ENCODE data around the gene PARP16.

The PARP16 gene

DNA sequence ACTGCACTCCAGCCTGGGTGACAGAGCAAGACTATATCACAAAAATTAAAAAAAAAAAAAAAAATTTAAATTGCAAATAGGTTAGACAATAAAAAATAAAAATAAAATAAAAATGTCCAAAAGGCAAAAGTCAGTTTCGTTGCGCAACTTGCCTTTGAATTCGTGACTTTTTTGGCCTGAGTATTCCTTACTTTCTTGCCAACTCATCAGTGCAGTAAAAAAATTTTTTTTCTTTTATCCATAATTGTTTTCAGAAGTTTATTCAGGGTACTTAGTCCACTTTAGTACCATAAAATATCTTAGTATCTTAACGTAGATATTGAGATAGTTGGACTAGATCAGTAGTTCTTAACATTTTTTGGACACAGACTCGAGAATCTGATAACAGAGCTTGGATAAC, 53.0 kb downstream of the PARP16 start:
- no peak for TF ChIP-seq TAF1 (IDR thresholded peaks at IDR 0.05; ENCODE audit: borderline replicate concordance, insufficient read depth, low read length)
- TF ChIP-seq, protein P1, sequence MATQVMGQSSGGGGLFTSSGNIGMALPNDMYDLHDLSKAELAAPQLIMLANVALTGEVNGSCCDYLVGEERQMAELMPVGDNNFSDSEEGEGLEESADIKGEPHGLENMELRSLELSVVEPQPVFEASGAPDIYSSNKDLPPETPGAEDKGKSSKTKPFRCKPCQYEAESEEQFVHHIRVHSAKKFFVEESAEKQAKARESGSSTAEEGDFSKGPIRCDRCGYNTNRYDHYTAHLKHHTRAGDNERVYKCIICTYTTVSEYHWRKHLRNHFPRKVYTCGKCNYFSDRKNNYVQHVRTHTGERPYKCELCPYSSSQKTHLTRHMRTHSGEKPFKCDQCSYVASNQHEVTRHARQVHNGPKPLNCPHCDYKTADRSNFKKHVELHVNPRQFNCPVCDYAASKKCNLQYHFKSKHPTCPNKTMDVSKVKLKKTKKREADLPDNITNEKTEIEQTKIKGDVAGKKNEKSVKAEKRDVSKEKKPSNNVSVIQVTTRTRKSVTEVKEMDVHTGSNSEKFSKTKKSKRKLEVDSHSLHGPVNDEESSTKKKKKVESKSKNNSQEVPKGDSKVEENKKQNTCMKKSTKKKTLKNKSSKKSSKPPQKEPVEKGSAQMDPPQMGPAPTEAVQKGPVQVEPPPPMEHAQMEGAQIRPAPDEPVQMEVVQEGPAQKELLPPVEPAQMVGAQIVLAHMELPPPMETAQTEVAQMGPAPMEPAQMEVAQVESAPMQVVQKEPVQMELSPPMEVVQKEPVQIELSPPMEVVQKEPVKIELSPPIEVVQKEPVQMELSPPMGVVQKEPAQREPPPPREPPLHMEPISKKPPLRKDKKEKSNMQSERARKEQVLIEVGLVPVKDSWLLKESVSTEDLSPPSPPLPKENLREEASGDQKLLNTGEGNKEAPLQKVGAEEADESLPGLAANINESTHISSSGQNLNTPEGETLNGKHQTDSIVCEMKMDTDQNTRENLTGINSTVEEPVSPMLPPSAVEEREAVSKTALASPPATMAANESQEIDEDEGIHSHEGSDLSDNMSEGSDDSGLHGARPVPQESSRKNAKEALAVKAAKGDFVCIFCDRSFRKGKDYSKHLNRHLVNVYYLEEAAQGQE (IDR thresholded peaks at IDR 0.05; ENCODE audit: insufficient read depth in 1 of 2, low read depth in 2 of 2, low read length in 2 of 2), result no peak
- no peak for TF ChIP-seq POLR2AphosphoS5 (IDR thresholded peaks at IDR 0.05; ENCODE audit: low read depth, low read length)
- no peak for TF ChIP-seq SIN3A (IDR thresholded peaks at IDR 0.05; ENCODE audit: borderline replicate concordance, insufficient read depth, low read length)
- no peak for TF ChIP-seq FOXP2 (optimal IDR thresholded peaks at IDR 0.05; ENCODE audit: borderline replicate concordance, extremely low read depth, extremely low read length, insufficient read depth)

GRCh38 chr15:65232520-65232919, 54.2 kb downstream of the PARP16 start:
- TF ChIP-seq, protein P1 (IDR thresholded peaks at IDR 0.05; ENCODE audit: insufficient read depth in 1 of 2, low read depth in 2 of 2, low read length in 2 of 2), result no peak
- no peak for TF ChIP-seq TAF1 (IDR thresholded peaks at IDR 0.05; ENCODE audit: borderline replicate concordance, insufficient read depth, low read length)
- no peak for TF ChIP-seq SIN3A (IDR thresholded peaks at IDR 0.05; ENCODE audit: borderline replicate concordance, insufficient read depth, low read length)
- no peak for TF ChIP-seq FOXP2 (optimal IDR thresholded peaks at IDR 0.05; ENCODE audit: borderline replicate concordance, extremely low read depth, extremely low read length, insufficient read depth)
- TF ChIP-seq POLR2AphosphoS5 (IDR thresholded peaks at IDR 0.05; ENCODE audit: low read depth, low read length), result no peak

GRCh38 chr15:65231306-65231705, 55.4 kb downstream of the PARP16 start:
- TF ChIP-seq, protein P1 (IDR thresholded peaks at IDR 0.05; ENCODE audit: insufficient read depth in 1 of 2, low read depth in 2 of 2, low read length in 2 of 2), result no peak
- TF ChIP-seq FOXP2 (optimal IDR thresholded peaks at IDR 0.05; ENCODE audit: borderline replicate concordance, extremely low read depth, extremely low read length, insufficient read depth), result no peak
- no peak for TF ChIP-seq SIN3A (IDR thresholded peaks at IDR 0.05; ENCODE audit: borderline replicate concordance, insufficient read depth, low read length)

DNA sequence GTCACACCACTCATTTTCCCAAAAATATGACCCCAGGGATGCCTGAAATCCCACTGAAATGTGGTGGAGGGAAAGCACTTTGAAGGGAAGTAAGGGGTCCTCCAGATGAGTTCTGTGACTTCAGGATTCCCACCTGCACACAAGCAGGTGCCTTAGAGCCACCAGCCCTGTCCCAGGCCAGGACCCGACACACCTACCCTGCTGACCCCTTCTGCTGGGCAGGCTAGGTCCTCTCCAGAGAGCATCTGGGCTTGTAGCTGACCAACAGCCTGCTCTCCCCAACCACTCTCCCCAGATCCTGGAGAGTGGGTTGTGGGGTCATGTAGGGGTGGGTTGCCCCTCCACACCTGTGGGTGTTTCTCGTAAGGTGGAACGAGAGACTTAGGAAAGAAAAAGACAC, 60.5 kb downstream of the PARP16 start:
- TF ChIP-seq SIN3A (IDR thresholded peaks at IDR 0.05; ENCODE audit: borderline replicate concordance, insufficient read depth, low read length), result no peak
- no peak for TF ChIP-seq FOXP2 (optimal IDR thresholded peaks at IDR 0.05; ENCODE audit: borderline replicate concordance, extremely low read depth, extremely low read length, insufficient read depth)
- TF ChIP-seq, protein P1 (IDR thresholded peaks at IDR 0.05; ENCODE audit: insufficient read depth in 1 of 2, low read depth in 2 of 2, low read length in 2 of 2), result no peak
- TF ChIP-seq TAF1 (IDR thresholded peaks at IDR 0.05; ENCODE audit: borderline replicate concordance, insufficient read depth, low read length), result no peak
- TF ChIP-seq POLR2AphosphoS5 (IDR thresholded peaks at IDR 0.05; ENCODE audit: low read depth, low read length), result no peak

DNA sequence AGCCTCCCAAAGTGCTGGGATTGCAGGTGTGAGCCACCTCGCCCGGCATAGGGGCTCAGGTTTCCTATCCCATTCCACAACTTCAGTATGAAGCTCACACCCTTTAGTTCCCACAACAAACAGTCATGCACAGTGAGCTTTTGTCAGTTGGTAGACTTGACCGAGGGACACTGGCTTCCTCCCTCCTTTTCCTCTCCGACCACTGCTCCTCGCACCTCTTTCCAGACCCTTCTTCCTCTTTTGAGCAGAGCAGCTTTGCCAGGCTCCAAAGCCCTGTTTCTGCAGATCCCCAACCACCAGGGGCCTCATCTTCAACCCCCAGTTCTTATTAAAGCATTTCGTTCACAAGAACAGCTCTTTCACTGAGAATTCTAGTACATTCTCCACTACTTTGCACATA, 62.7 kb downstream of the PARP16 start:
- TF ChIP-seq TAF1 (IDR thresholded peaks at IDR 0.05; ENCODE audit: borderline replicate concordance, insufficient read depth, low read length), result no peak
- no peak for TF ChIP-seq FOXP2 (optimal IDR thresholded peaks at IDR 0.05; ENCODE audit: borderline replicate concordance, extremely low read depth, extremely low read length, insufficient read depth)
- TF ChIP-seq POLR2AphosphoS5 (IDR thresholded peaks at IDR 0.05; ENCODE audit: low read depth, low read length), result no peak
- TF ChIP-seq SIN3A (IDR thresholded peaks at IDR 0.05; ENCODE audit: borderline replicate concordance, insufficient read depth, low read length), result no peak
- TF ChIP-seq, protein P1 (IDR thresholded peaks at IDR 0.05; ENCODE audit: insufficient read depth in 1 of 2, low read depth in 2 of 2, low read length in 2 of 2), result no peak
